Muscle of leg (tissue), 16 donors: ENCODE data around the gene ZNF8. TPM values are rescaled to one million over a fixed set of nuclear protein-coding genes. Genes with fewer than 3 reads are reported as not detected.
"Not testable (repeated sequence)": the region's sequence is repeated elsewhere in the genome, so short reads cannot be mapped to it uniquely, and the experiment has no call there.

Experiments
- DNase-seq: peaks from one replicate; pipeline ENCODE4 v3.0.0; 2013
- H3K27ac ChIP-seq: one replicate; pipeline ENCODE4 v1.5.1; 2013; ENCODE audit warnings: mild to moderate bottlenecking, low read length, control low read depth
- H3K27me3 ChIP-seq: one replicate; pipeline ENCODE4 v1.6.1; 2013; ENCODE audit warnings: low read length; ENCODE audit not compliant: control insufficient read depth, insufficient read depth
- H3K36me3 ChIP-seq: one replicate; pipeline ENCODE4 v1.6.1; 2013; ENCODE audit warnings: low read length; ENCODE audit not compliant: control insufficient read depth, insufficient read depth
- H3K4me1 ChIP-seq: one replicate; pipeline ENCODE4 v1.6.1; 2013; ENCODE audit warnings: low read length; ENCODE audit not compliant: control insufficient read depth, insufficient read depth
- H3K4me3 ChIP-seq: one replicate; pipeline ENCODE4 v1.5.1; 2013; ENCODE audit warnings: low read length, control low read depth
- H3K9me3 ChIP-seq: replicated peaks from 2 replicates; pipeline ENCODE4 v1.6.1; 2013; ENCODE audit warnings: low read depth, low read length; ENCODE audit not compliant: control insufficient read depth
- WGBS: methylation state at CpG from one replicate; pipeline ENCODE4 v1.1.5; 2013; ENCODE audit warnings: missing lambda C conversion rate; ENCODE audit not compliant: insufficient coverage; 5-methylcytosine and 5-hydroxymethylcytosine counted together
- long read RNA-seq, 11 donors: transcript quantifications; one replicate each; lab custom pipeline, GENCODE V29; 2026
- polyA plus RNA-seq, 8 donors: library from polyadenylated mRNA; unstranded; fragments of 120-200 nt; gene quantifications; one replicate each; pipeline versions ENCODE4 v1.2.1 to v1.2.3, GENCODE V29; 2013; ENCODE audit warnings: inconsistent platforms in 1 of 8, low replicate concordance in 1 of 8; ENCODE audit not compliant: insufficient read length in 8 of 8, insufficient read depth in 1 of 8
- total RNA-seq: library from RNA; stranded (reverse); fragments of 120-200 nt; gene quantifications from one replicate; pipeline ENCODE4 v1.2.4, GENCODE V29; 2013

Gene ZNF8
- total RNA-seq (5.7 TPM), polyA plus RNA-seq (1 to 10 TPM; 2.6 to 5.9 (median 4.4) TPM)
- long read RNA-seq, donor 1, full-length matches to known transcripts = 2 of 2 reads
- long read RNA-seq, donor 1, partial matches to known transcripts = 0 of 2 reads
- long read RNA-seq, donor 1, other reads (novel, unspliced or antisense) = 0 of 2 reads
- long read RNA-seq, donor 2 = 0 reads
- long read RNA-seq, donor 3, full-length matches to known transcripts = 3 of 3 reads
- long read RNA-seq, donor 3, partial matches to known transcripts = 0 of 3 reads
- long read RNA-seq, donor 3, other reads (novel, unspliced or antisense) = 0 of 3 reads
- long read RNA-seq, donor 4, full-length matches to known transcripts = 1 of 1 reads
- long read RNA-seq, donor 4, partial matches to known transcripts = 0 of 1 reads
- long read RNA-seq, donor 4, other reads (novel, unspliced or antisense) = 0 of 1 reads
- long read RNA-seq, donor 5, full-length matches to known transcripts = 4 of 4 reads
- long read RNA-seq, donor 5, partial matches to known transcripts = 0 of 4 reads
- long read RNA-seq, donor 5, other reads (novel, unspliced or antisense) = 0 of 4 reads
- long read RNA-seq, donor 6, full-length matches to known transcripts = 1 of 1 reads
- long read RNA-seq, donor 6, partial matches to known transcripts = 0 of 1 reads
- long read RNA-seq, donor 6, other reads (novel, unspliced or antisense) = 0 of 1 reads
- long read RNA-seq, donor 7, full-length matches to known transcripts = 1 of 1 reads
- long read RNA-seq, donor 7, partial matches to known transcripts = 0 of 1 reads
- long read RNA-seq, donor 7, other reads (novel, unspliced or antisense) = 0 of 1 reads
- long read RNA-seq, donor 8 = 0 reads
- long read RNA-seq, donor 9, full-length matches to known transcripts = 3 of 3 reads
- long read RNA-seq, donor 9, partial matches to known transcripts = 0 of 3 reads
- long read RNA-seq, donor 9, other reads (novel, unspliced or antisense) = 0 of 3 reads
- long read RNA-seq, donor 10, full-length matches to known transcripts = 3 of 3 reads
- long read RNA-seq, donor 10, partial matches to known transcripts = 0 of 3 reads
- long read RNA-seq, donor 10, other reads (novel, unspliced or antisense) = 0 of 3 reads
- long read RNA-seq, donor 11, full-length matches to known transcripts = 2 of 2 reads
- long read RNA-seq, donor 11, partial matches to known transcripts = 0 of 2 reads
- long read RNA-seq, donor 11, other reads (novel, unspliced or antisense) = 0 of 2 reads

- Histone ChIP-seq H3K4me3 (peak within 1 kb of the TSS; percentile 91), H3K27me3 (no peaks in the 10 kb centered on the region), H3K27ac (peak within 1 kb of the TSS; percentile 95), H3K9me3 (peaks cover 26% of the 10 kb centered on the region), H3K4me1 (peaks cover 10% of the 10 kb centered on the region), H3K36me3 (peaks cover 37% of the 10 kb centered on the region)
- DNase-seq = peak; percentile 99
- WGBS = 0% methylated on average over 42 of the region's 42 CpGs
These were observed at the start of gene ZNF8 for GRCh38 chr19:58278541-58279041. ZNF8 (plus strand) TSS chr19:58278955; CDS start chr19:58279082, 127 bp downstream.

GRCh38 chr19:58229255-58229639, 49.5 kb upstream of the ZNF8 start:
- peak overlapping the region; percentile 93 for H3K27ac ChIP-seq
- peaks cover 20% of the 10 kb centered on the region for H3K9me3 ChIP-seq
- peak overlapping the region; percentile 94 for H3K4me3 ChIP-seq
- H3K27me3 ChIP-seq = no peaks in the 10 kb centered on the region
- 10% methylated on average over 6 of the region's 13 CpGs for WGBS
- H3K36me3 ChIP-seq = peaks cover 43% of the 10 kb centered on the region
- H3K4me1 ChIP-seq = peaks cover 14% of the 10 kb centered on the region
- DNase-seq = peak; percentile 39

GRCh38 chr19:58237324-58237723, 41.4 kb upstream of the ZNF8 start:
- Histone ChIP-seq H3K27ac (no peak overlapping the region), H3K9me3 (peaks cover 64% of the 10 kb centered on the region), H3K4me3 (no peak overlapping the region), H3K4me1 (no peaks in the 10 kb centered on the region), H3K27me3 (no peaks in the 10 kb centered on the region), H3K36me3 (peaks cover 68% of the 10 kb centered on the region)
- DNase-seq = no peak
- WGBS = 95% methylated on average over 10 of the region's 10 CpGs

- Histone ChIP-seq H3K27me3 (no peaks in the 10 kb centered on the region), H3K4me3 (no peak overlapping the region), H3K9me3 (peaks cover 86% of the 10 kb centered on the region), H3K27ac (no peak overlapping the region), H3K36me3 (peaks cover 88% of the 10 kb centered on the region), H3K4me1 (no peaks in the 10 kb centered on the region)
- 91% methylated on average over 2 of the region's 6 CpGs for WGBS
- no peak for DNase-seq
These were observed 35.4 kb upstream of the ZNF8 start for GRCh38 chr19:58243351-58243750.

- H3K36me3 ChIP-seq = peaks cover 83% of the 10 kb centered on the region
- no CpG with 5 or more reads among the region's 3 CpGs for WGBS
- no peaks in the 10 kb centered on the region for H3K4me1 ChIP-seq
- H3K27ac ChIP-seq = no peak overlapping the region
- no peaks in the 10 kb centered on the region for H3K27me3 ChIP-seq
- no peak overlapping the region for H3K4me3 ChIP-seq
- DNase-seq = no peak
- peaks cover 92% of the 10 kb centered on the region for H3K9me3 ChIP-seq
These were observed 29.9 kb upstream of the ZNF8 start for GRCh38 chr19:58248886-58249285.

- H3K4me3 ChIP-seq = no peak overlapping the region
- H3K9me3 ChIP-seq = peaks cover 86% of the 10 kb centered on the region
- peak; percentile 10 for DNase-seq
- no peak overlapping the region for H3K27ac ChIP-seq
- H3K36me3 ChIP-seq = peaks cover 74% of the 10 kb centered on the region
- no peaks in the 10 kb centered on the region for H3K27me3 ChIP-seq
- 100% methylated on average over 2 of the region's 2 CpGs for WGBS
- no peaks in the 10 kb centered on the region for H3K4me1 ChIP-seq
These were observed 26.6 kb upstream of the ZNF8 start for GRCh38 chr19:58252102-58252685.

- peaks cover 84% of the 10 kb centered on the region for H3K36me3 ChIP-seq
- H3K27me3 ChIP-seq, H3K4me3 ChIP-seq, H3K27ac ChIP-seq, DNase-seq, H3K4me1 ChIP-seq: not testable (repeated sequence)
- WGBS = 100% methylated on average over 1 of the region's 4 CpGs
- peaks cover 91% of the 10 kb centered on the region for H3K9me3 ChIP-seq
These were observed 20.5 kb upstream of the ZNF8 start for GRCh38 chr19:58258259-58258658.

GRCh38 chr19:58261600-58261967, 17.2 kb upstream of the ZNF8 start:
- WGBS = no CpG with 5 or more reads among the region's 3 CpGs
- no peak overlapping the region for H3K27ac ChIP-seq
- DNase-seq = no peak
- H3K4me1 ChIP-seq = no peaks in the 10 kb centered on the region
- no peaks in the 10 kb centered on the region for H3K27me3 ChIP-seq
- no peak overlapping the region for H3K4me3 ChIP-seq
- peaks cover 77% of the 10 kb centered on the region for H3K36me3 ChIP-seq
- peaks cover 93% of the 10 kb centered on the region for H3K9me3 ChIP-seq
